ENCODE measurements around the gene DNPH1.
A peak's percentile ranks its signal among the peaks of the same experiment; 100 is the strongest.

Gene DNPH1

GRCh38 chr6:43181942-43182860, 47.1 kb downstream of the DNPH1 start, which contains the start of gene CUL9:
Gene CUL9, plus strand, starts transcription at chr6:43182196. Its CDS starts 2,115 bp downstream, at chr6:43184311.
- H2AFZ ChIP-seq: peak within 1 kb of the TSS; percentile 78
- H3K27me3 ChIP-seq (ENCODE audit: control insufficient read depth, insufficient read depth, low read length): no peaks in the 10 kb centered on the region
- H3K79me2 ChIP-seq: peaks cover 2% of the 10 kb centered on the region
- H3K9ac ChIP-seq: peak within 1 kb of the TSS; percentile 16
- H3K4me1 ChIP-seq: peaks cover 6% of the 10 kb centered on the region
- TF ChIP-seq CTCF (IDR thresholded peaks at IDR 0.05): no peak
- H3K4me2 ChIP-seq (ENCODE audit: low read length): peak within 1 kb of the TSS; percentile 96
- H3K4me3 ChIP-seq (ENCODE audit: low read depth, low read length): peak within 1 kb of the TSS; percentile 90
- H3K9me3 ChIP-seq (ENCODE audit: control insufficient read depth, low read length): no peaks in the 10 kb centered on the region
- H3K36me3 ChIP-seq (ENCODE audit: control insufficient read depth, insufficient read depth, low read length): no peaks in the 10 kb centered on the region
- H3K27ac ChIP-seq: peak within 1 kb of the TSS; percentile 51

- H3K9me3 ChIP-seq (ENCODE audit: control insufficient read depth, low read length): no peaks in the 10 kb centered on the region
- H3K4me1 ChIP-seq: peaks cover 6% of the 10 kb centered on the region
- peak overlapping the region; percentile 51 for H3K27ac ChIP-seq
- H2AFZ ChIP-seq: peak overlapping the region; percentile 78
- H3K4me2 ChIP-seq (ENCODE audit: low read length): peak overlapping the region; percentile 96
- TF ChIP-seq CTCF (IDR thresholded peaks at IDR 0.05): no peak
- no peaks in the 10 kb centered on the region for H3K27me3 ChIP-seq (ENCODE audit: control insufficient read depth, insufficient read depth, low read length)
- peaks cover 4% of the 10 kb centered on the region for H3K79me2 ChIP-seq
- H3K4me3 ChIP-seq (ENCODE audit: low read depth, low read length): peak overlapping the region; percentile 90
- H3K9ac ChIP-seq: peak overlapping the region; percentile 16
- H3K36me3 ChIP-seq (ENCODE audit: control insufficient read depth, insufficient read depth, low read length): no peaks in the 10 kb centered on the region
Measured at GRCh38 chr6:43181621-43181941, 47.7 kb downstream of the DNPH1 start.

- Histone ChIP-seq H3K4me1 (peaks cover 6% of the 10 kb centered on the region), H3K27me3 (ENCODE audit: control insufficient read depth, insufficient read depth, low read length) (no peaks in the 10 kb centered on the region), H3K36me3 (ENCODE audit: control insufficient read depth, insufficient read depth, low read length) (no peaks in the 10 kb centered on the region), H3K9me3 (ENCODE audit: control insufficient read depth, low read length) (no peaks in the 10 kb centered on the region), H3K79me2 (peaks cover 9% of the 10 kb centered on the region), H3K4me3 (ENCODE audit: low read depth, low read length) (no peak overlapping the region), H3K27ac (peak overlapping the region; percentile 51), H3K4me2 (ENCODE audit: low read length) (no peak overlapping the region), H2AFZ (no peak overlapping the region), H3K9ac (no peak overlapping the region)
- TF ChIP-seq CTCF (IDR thresholded peaks at IDR 0.05): no peak
Measured at GRCh38 chr6:43180985-43181384, 48.3 kb downstream of the DNPH1 start.

- Histone ChIP-seq H3K9me3 (ENCODE audit: control insufficient read depth, low read length) (no peaks in the 10 kb centered on the region), H3K4me2 (ENCODE audit: low read length) (no peak overlapping the region), H2AFZ (no peak overlapping the region), H3K4me3 (ENCODE audit: low read depth, low read length) (no peak overlapping the region), H3K79me2 (peaks cover 10% of the 10 kb centered on the region), H3K36me3 (ENCODE audit: control insufficient read depth, insufficient read depth, low read length) (no peaks in the 10 kb centered on the region), H3K4me1 (peaks cover 6% of the 10 kb centered on the region), H3K9ac (no peak overlapping the region), H3K27me3 (ENCODE audit: control insufficient read depth, insufficient read depth, low read length) (no peaks in the 10 kb centered on the region), H3K27ac (no peak overlapping the region)
- TF ChIP-seq CTCF (IDR thresholded peaks at IDR 0.05): no peak
Measured at GRCh38 chr6:43180058-43180457, 49.2 kb downstream of the DNPH1 start.

All from parathyroid adenoma (tissue), 2 donors.